ENCODE results near the gene DPPA5. TPM values are rescaled to one million over a fixed set of nuclear protein-coding genes. Genes with fewer than 3 reads are reported as not detected.

The DPPA5 gene
- total RNA-seq, 1 experiment from 2014 or later: 1.2 TPM

DNA sequence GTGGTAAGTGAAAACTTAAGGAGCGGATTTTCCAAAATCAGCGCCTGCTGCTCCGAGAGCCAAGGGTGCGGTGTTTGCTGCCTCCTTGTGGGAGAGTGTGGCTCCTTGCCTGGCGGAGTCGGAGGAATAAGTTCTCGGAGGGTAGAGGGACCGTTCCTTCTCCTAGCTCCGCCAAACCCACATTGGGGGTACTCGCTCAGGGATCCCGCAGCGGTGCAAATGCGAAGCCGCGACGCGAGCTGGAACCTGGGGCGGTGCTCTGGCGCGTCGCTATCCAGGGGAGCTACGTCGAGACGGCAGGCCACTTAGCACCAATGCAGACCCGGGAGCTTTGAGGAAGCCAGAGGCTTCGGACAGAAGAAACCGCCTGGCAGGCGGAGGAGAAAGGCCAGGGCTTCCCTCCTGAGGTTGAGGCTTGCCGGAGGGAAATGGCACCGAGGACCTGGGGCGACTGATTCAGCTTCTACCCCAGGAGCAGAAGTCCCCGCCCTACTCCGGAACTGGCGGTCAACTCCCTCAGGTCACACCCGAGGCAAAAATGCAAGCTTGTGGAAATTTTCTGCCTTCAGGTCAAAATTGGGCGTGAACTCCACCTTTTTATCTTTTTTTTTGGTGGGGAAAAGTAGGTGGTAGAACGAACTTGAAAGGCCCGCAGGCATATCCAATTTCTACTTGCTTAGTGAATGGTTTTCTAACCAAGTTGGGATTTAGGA, 34.9 kb upstream of the DPPA5 start:
- Histone ChIP-seq H3K23me2 (ENCODE audit: insufficient read length, low read depth, low read length, poor library complexity, severe bottlenecking) (peaks cover 7% of the 10 kb centered on the region), H3K14ac (ENCODE audit: insufficient read depth, low read length) (peak overlapping the region; percentile 62), H3K27ac (ENCODE audit: insufficient read length, low read depth, low read length) (no peak overlapping the region), H3K4me2 (ENCODE audit: insufficient read depth, insufficient read length, low read length) (peak overlapping the region; percentile 62), H3K4ac (ENCODE audit: low read depth, low read length) (no peak overlapping the region), H3K4me1 (ENCODE audit: insufficient read depth, low read length) (no peaks in the 10 kb centered on the region), H3K79me1 (ENCODE audit: insufficient read depth, low read depth, low read length, poor library complexity, severe bottlenecking) (no peaks in the 10 kb centered on the region), H3K23ac (ENCODE audit: insufficient read length, low read depth, low read length) (no peak overlapping the region), H3K9ac (ENCODE audit: extremely low read depth, insufficient read length, low read length) (peak overlapping the region; percentile 8), H3K56ac (ENCODE audit: insufficient read length, low read depth, low read length) (no peak overlapping the region), H3T11ph (ENCODE audit: low read length) (no peak overlapping the region), H3K18ac (ENCODE audit: insufficient read length, low read depth, low read length) (peak overlapping the region; percentile 44), H4K20me1 (ENCODE audit: control insufficient read depth, insufficient read depth, insufficient read length) (no peaks in the 10 kb centered on the region), H3K27me3 (ENCODE audit: insufficient read depth, low read length) (no peaks in the 10 kb centered on the region), H2BK120ac (ENCODE audit: low read depth, low read length, poor library complexity, severe bottlenecking) (no peak overlapping the region), H2BK20ac (ENCODE audit: low read depth, low read length, poor library complexity, severe bottlenecking) (no peak overlapping the region), H2BK5ac (ENCODE audit: insufficient read length, low read length) (no peak overlapping the region), H4K8ac (replicated peaks; ENCODE audit: insufficient read length, low read depth, low read length) (no peak overlapping the region), H2AFZ (ENCODE audit: low read length) (peak overlapping the region; percentile 24), H3K9me3 (ENCODE audit: control insufficient read depth, low read depth, low read length) (no peaks in the 10 kb centered on the region), H3K79me2 (ENCODE audit: insufficient read depth, low read length) (no peaks in the 10 kb centered on the region), H2BK15ac (ENCODE audit: low read depth, low read length) (no peak overlapping the region), H4K91ac (ENCODE audit: insufficient read length, low read depth, low read length) (no peak overlapping the region), H2BK12ac (ENCODE audit: insufficient read length, low read depth, low read length) (no peak overlapping the region), H2AK5ac (ENCODE audit: insufficient read length, low read length) (no peak overlapping the region), H4K5ac (ENCODE audit: insufficient read length, low read depth, low read length) (no peak overlapping the region)
- WGBS (ENCODE audit: extremely low coverage, insufficient read length, low lambda C conversion rate): no CpG with 5 or more reads among the region's 38 CpGs
- Mint-ChIP-seq H3K9me3 (no peaks in the 10 kb centered on the region; a peak in 2 of 5 replicates), H3K36me3 (ENCODE audit: insufficient read depth in 1 of 3, low read depth in 3 of 3) (no peaks in the 10 kb centered on the region), H3K4me3 (peak overlapping the region; percentile 75 to 79), H3K27me3 (ENCODE audit: low read depth) (peaks cover 3% of the 10 kb centered on the region), H3K4me1 (peaks cover 14 to 16% of the 10 kb centered on the region in 2 experiments), H3K27ac (peak overlapping the region; percentile 61 to 87 (median 85); a peak in 6 of 7 replicates)
- peak; percentile 86 for DNase-seq
- TF ChIP-seq CTCF (conservative IDR thresholded peaks at IDR 0.05): peak; percentile 86
